A549 (cell line): Measurements from ENCODE around the gene EPHB4. TPM values are rescaled to one million over a fixed set of nuclear protein-coding genes. Genes with fewer than 3 reads are reported as not detected.

Experiments used
- ATOH8 ChIP-seq: fragments of 250-450 bp; sonication (Bioruptor Pico); IDR thresholded peaks from 2 replicates; pipeline ENCODE4 v1.5.0; 2020; ENCODE audit warnings: low read depth, mild to moderate bottlenecking, moderate library complexity
- BCL3 ChIP-seq: fragments of >200 bp; sonication (Bioruptor Twin); formaldehyde crosslinking; IDR thresholded peaks from 3 replicates; pipeline ENCODE4 v1.6.1; 2016
- BHLHE40 ChIP-seq: IDR thresholded peaks from 2 replicates; pipeline ENCODE4 v1.6.1; 2012; ENCODE audit warnings: low read depth, low read length, inconsistent platforms
- CBX2 ChIP-seq: fragments of 200-600 bp; sonication (generic); IDR thresholded peaks from 2 replicates; pipeline ENCODE4 v1.6.1; 2016; ENCODE audit warnings: low read depth, mild to moderate bottlenecking, borderline replicate concordance
- CEBPB ChIP-seq, 2 experiments: fragments of >200 bp in 1 of 2; sonication (Bioruptor Twin) in 1 of 2; formaldehyde crosslinking in 1 of 2; IDR thresholded peaks; 2 replicates each; pipeline ENCODE4 v1.6.1; 2012 to 2016
- CHD2 ChIP-seq: fragments of 150-350 bp; IDR thresholded peaks from 2 replicates; pipeline ENCODE4 v1.6.1; 2014; ENCODE audit warnings: low read length; ENCODE audit not compliant: partially characterized antibody
- CHD4 ChIP-seq: fragments of 200-600 bp; sonication (generic); IDR thresholded peaks from 2 replicates; pipeline ENCODE4 v1.6.1; 2016; ENCODE audit warnings: antibody characterized with exemption, mild to moderate bottlenecking, borderline replicate concordance
- EHF ChIP-seq: fragments of 250-450 bp; sonication (Bioruptor Pico); IDR thresholded peaks from 2 replicates; pipeline ENCODE4 v1.5.0; 2020; ENCODE audit warnings: mild to moderate bottlenecking
- ELK1 ChIP-seq: fragments of 150-350 bp; IDR thresholded peaks from 2 replicates; pipeline ENCODE4 v1.6.1; 2014; ENCODE audit warnings: low read depth, mild to moderate bottlenecking, low read length
- EP300 ChIP-seq, 2 experiments: fragments of >200 bp; sonication (Bioruptor Twin); formaldehyde crosslinking; IDR thresholded peaks; 2 replicates in 1 of 2; 3 replicates in 1 of 2; pipeline ENCODE4 v1.6.1; 2016 to 2017
- ESRRA ChIP-seq: fragments of 150-350 bp; IDR thresholded peaks from 2 replicates; pipeline ENCODE4 v1.6.1; 2014; ENCODE audit warnings: mild to moderate bottlenecking, low read length, borderline replicate concordance
- FOSB ChIP-seq: fragments of 250-450 bp; sonication (Bioruptor Pico); IDR thresholded peaks from 2 replicates; pipeline ENCODE4 v1.5.0; 2020; ENCODE audit warnings: mild to moderate bottlenecking, moderate library complexity
- FOSL2 ChIP-seq, 2 experiments: fragments of 450-650 bp in 1 of 2; fragments of >200 bp in 1 of 2; sonication (Bioruptor Twin) in 1 of 2; formaldehyde crosslinking; IDR thresholded peaks; 2 replicates each; pipeline versions ENCODE4 v1.5.0 to v1.6.1; 2016 to 2020; ENCODE audit warnings: mild to moderate bottlenecking in 1 of 2, moderate library complexity in 1 of 2
- FOXS1 ChIP-seq: fragments of 250-450 bp; sonication (Bioruptor Pico); IDR thresholded peaks from 2 replicates; pipeline ENCODE4 v1.5.0; 2020; ENCODE audit warnings: mild to moderate bottlenecking, moderate library complexity
- HDAC2 ChIP-seq: fragments of 200-600 bp; sonication (generic); IDR thresholded peaks from 2 replicates; pipeline ENCODE4 v1.6.1; 2016
- HES2 ChIP-seq: fragments of >200 bp; sonication (Bioruptor Twin); formaldehyde crosslinking; IDR thresholded peaks from 2 replicates; pipeline ENCODE4 v1.6.1; 2016
- HEYL ChIP-seq: fragments of 250-450 bp; sonication (Bioruptor Pico); IDR thresholded peaks from 2 replicates; pipeline ENCODE4 v1.8.0; 2021; ENCODE audit warnings: mild to moderate bottlenecking, moderate library complexity
- HOXB5 ChIP-seq: fragments of 250-450 bp; sonication (Bioruptor Pico); IDR thresholded peaks from 2 replicates; pipeline ENCODE4 v1.5.0; 2020; ENCODE audit warnings: mild to moderate bottlenecking, moderate library complexity
- KDM5A ChIP-seq: fragments of 200-600 bp; sonication (generic); IDR thresholded peaks from 2 replicates; pipeline ENCODE4 v1.6.1; 2016; ENCODE audit warnings: antibody characterized with exemption, mild to moderate bottlenecking
- MAX ChIP-seq: IDR thresholded peaks from 2 replicates; pipeline ENCODE4 v1.6.1; 2012
- MAZ ChIP-seq: fragments of 150-350 bp; IDR thresholded peaks from 2 replicates; pipeline ENCODE4 v1.6.1; 2014; ENCODE audit warnings: antibody characterized with exemption, low read depth, low read length, borderline replicate concordance
- MYC ChIP-seq: IDR thresholded peaks from 2 replicates; pipeline ENCODE4 v1.6.1; 2012; ENCODE audit warnings: mild to moderate bottlenecking, inconsistent platforms, low read length, improper control_type of control experiment, borderline replicate concordance
- NPAS2 ChIP-seq: fragments of 250-450 bp; sonication (Bioruptor Pico); IDR thresholded peaks from 2 replicates; pipeline ENCODE4 v1.8.0; 2022; ENCODE audit warnings: mild to moderate bottlenecking, moderate library complexity, borderline replicate concordance
- PBX3 ChIP-seq: IDR thresholded peaks from 2 replicates; pipeline ENCODE4 v1.6.1; 2012
- PHF8 ChIP-seq: fragments of 200-600 bp; sonication (generic); IDR thresholded peaks from 2 replicates; pipeline ENCODE4 v1.6.1; 2016; ENCODE audit warnings: low read depth, mild to moderate bottlenecking, antibody characterized with exemption, moderate library complexity, borderline replicate concordance
- POLR2AphosphoS2 ChIP-seq: conservative IDR thresholded peaks from 2 replicates; pipeline ENCODE4 v1.6.1; 2012; ENCODE audit warnings: low read length, improper control_type of control experiment, inconsistent platforms
- RAD21 ChIP-seq, 2 experiments: fragments of >200 bp in 1 of 2; sonication (Bioruptor Twin) in 1 of 2; formaldehyde crosslinking in 1 of 2; IDR thresholded peaks in 1 of 2; conservative IDR thresholded peaks in 1 of 2; 2 replicates in 1 of 2; 3 replicates in 1 of 2; pipeline ENCODE4 v1.6.1; 2012 to 2018; ENCODE audit warnings: inconsistent platforms in 1 of 2
- REST ChIP-seq: fragments of 200-600 bp; sonication (generic); IDR thresholded peaks from 2 replicates; pipeline ENCODE4 v1.6.1; 2016; ENCODE audit warnings: antibody characterized with exemption, mild to moderate bottlenecking, moderate library complexity
- RFX5 ChIP-seq: fragments of 450-650 bp; IDR thresholded peaks from 2 replicates; pipeline ENCODE4 v1.7.1; 2014; ENCODE audit warnings: antibody characterized with exemption, mild to moderate bottlenecking, moderate library complexity
- SREBF2 ChIP-seq: fragments of 450-650 bp; IDR thresholded peaks from 2 replicates; pipeline ENCODE4 v1.6.1; 2014; ENCODE audit warnings: mild to moderate bottlenecking, moderate library complexity
- TFCP2L1 ChIP-seq: fragments of 250-450 bp; sonication (Bioruptor Pico); IDR thresholded peaks from 2 replicates; pipeline ENCODE4 v1.5.0; 2021; ENCODE audit warnings: mild to moderate bottlenecking
- ZNF302 ChIP-seq: fragments of 250-450 bp; sonication (Bioruptor Pico); IDR thresholded peaks from 2 replicates; pipeline ENCODE4 v1.9.0; 2021; ENCODE audit warnings: inconsistent platforms, mild to moderate bottlenecking, moderate library complexity
- polyA plus RNA-seq, 4 experiments: library from polyadenylated mRNA; depleted of rRNA in 3 of 4; stranded (reverse); fragments of >200 nt; fragmentation: RNase III in 1 of 4; extraction: RNeasy Plus Mini Kit Qiagen cat#74134 plus additional on column Dnase treatment in 1 of 4; gene quantifications; 2 replicates in 3 of 4; 3 replicates in 1 of 4; pipeline ENCODE4 v1.2.3, GENCODE V29; 2011 to 2017

Gene EPHB4
- polyA plus RNA-seq, 2 of the 4 experiments (the other 2 are of a cell fraction) = 30.4 to 40.5 TPM

- no peak for TF ChIP-seq HES2
- no peak for TF ChIP-seq CBX2
- TF ChIP-seq ATOH8 (CRISPR knock-in tag) = peak; percentile 72; the same call in 1 of the 2 replicates
- TF ChIP-seq MAX = peak; percentile 93
- no peak for TF ChIP-seq ZNF302 (CRISPR knock-in tag)
- TF ChIP-seq HOXB5 (CRISPR knock-in tag) = peak; percentile 68
- no peak for TF ChIP-seq EP300 (IDR thresholded peaks at IDR 0.05)
- TF ChIP-seq POLR2AphosphoS2 = no peak
- TF ChIP-seq CHD2 = peak; percentile 90
- TF ChIP-seq EHF (CRISPR knock-in tag) = no peak
- TF ChIP-seq PHF8 = peak; percentile 84
- TF ChIP-seq BCL3 = peak; percentile 84; the same call in 2 of the 3 replicates
- no peak for TF ChIP-seq RFX5
- no peak for TF ChIP-seq RAD21 (conservative IDR thresholded peaks at IDR 0.05 in 1 of 2, IDR thresholded peaks at IDR 0.05 in 1 of 2)
- TF ChIP-seq FOSB (CRISPR knock-in tag) = no peak; the same call in 1 of the 2 replicates
- TF ChIP-seq ELK1 = no peak
- TF ChIP-seq ESRRA = no peak
- no peak for TF ChIP-seq HDAC2
- peak; percentile 81 for TF ChIP-seq REST
- no peak for TF ChIP-seq SREBF2
- no peak for TF ChIP-seq CHD4
- no peak; a peak in 1 of 4 replicates for TF ChIP-seq CEBPB (IDR thresholded peaks at IDR 0.05)
- TF ChIP-seq PBX3 = 0 out of 2 replicates have a peak, but pooled peaks have one; percentile 34
- no peak for TF ChIP-seq TFCP2L1 (CRISPR knock-in tag)
- TF ChIP-seq MYC = no peak
- no peak for TF ChIP-seq BHLHE40
- TF ChIP-seq FOXS1 (CRISPR knock-in tag) = peak; percentile 51; the same call in 1 of the 2 replicates
- no peak for TF ChIP-seq HEYL
- no peak for TF ChIP-seq MAZ
- peak; percentile 27; the same call in 1 of the 2 replicates for TF ChIP-seq KDM5A
- TF ChIP-seq FOSL2 (IDR thresholded peaks at IDR 0.05) = no peak
- no peak for TF ChIP-seq FOSL2 (CRISPR knock-in tag; IDR thresholded peaks at IDR 0.05)
- TF ChIP-seq NPAS2 (CRISPR knock-in tag) = no peak
Measured at GRCh38 chr7:100874577-100875355, 47.4 kb upstream of the EPHB4 start, which contains the start of gene SRRT (continued).
